GM23248 (cell line): ENCODE results near the gene CRTC3. TPM values are rescaled to one million over a fixed set of nuclear protein-coding genes. Genes with fewer than 3 reads are reported as not detected.
A peak's percentile ranks its signal among the peaks of the same experiment; 100 is the strongest.
"Not testable (repeated sequence)": the region's sequence is repeated elsewhere in the genome, so short reads cannot be mapped to it uniquely, and the experiment has no call there.

Experiments
- DNase-seq: peaks from one replicate; pipeline ENCODE4 v3.0.0-alpha.2; 2015
- H2AFZ ChIP-seq: fragments of 200-600 bp; sonication (generic); 2 replicates; pipeline ENCODE4 v1.6.1; 2016; ENCODE audit warnings: antibody characterized with exemption
- H3F3A ChIP-seq: fragments of 200-600 bp; sonication (generic); 2 replicates; pipeline ENCODE4 v1.6.1; 2016; ENCODE audit warnings: mild to moderate bottlenecking, antibody characterized with exemption, mixed run types; ENCODE audit not compliant: insufficient read depth
- H3K27ac ChIP-seq: fragments of 200-600 bp; sonication (generic); 2 replicates; pipeline ENCODE4 v1.5.1; 2016; ENCODE audit warnings: mild to moderate bottlenecking
- H3K27me3 ChIP-seq: fragments of 200-600 bp; sonication (generic); replicated peaks from 2 replicates; pipeline ENCODE4 v1.6.1; 2016; ENCODE audit warnings: mild to moderate bottlenecking; ENCODE audit not compliant: insufficient read depth
- H3K36me3 ChIP-seq: fragments of 200-600 bp; sonication (generic); 2 replicates; pipeline ENCODE4 v1.6.1; 2016; ENCODE audit warnings: low read depth, mild to moderate bottlenecking
- H3K4me1 ChIP-seq: fragments of 200-600 bp; sonication (generic); 2 replicates; pipeline ENCODE4 v1.6.1; 2016; ENCODE audit warnings: mild to moderate bottlenecking; ENCODE audit not compliant: insufficient read depth
- H3K4me2 ChIP-seq: fragments of 200-600 bp; sonication (generic); one replicate; pipeline ENCODE4 v1.6.1; 2016; ENCODE audit warnings: mild to moderate bottlenecking; ENCODE audit not compliant: unreplicated experiment
- H3K4me3 ChIP-seq: fragments of 200-600 bp; sonication (generic); 2 replicates; pipeline ENCODE4 v1.5.1; 2016; ENCODE audit warnings: mild to moderate bottlenecking
- H3K79me2 ChIP-seq: fragments of 200-600 bp; sonication (generic); 2 replicates; pipeline ENCODE4 v1.6.1; 2016; ENCODE audit warnings: mild to moderate bottlenecking; ENCODE audit not compliant: insufficient read depth
- H3K9ac ChIP-seq: fragments of 200-600 bp; sonication (generic); 2 replicates; pipeline ENCODE4 v1.6.1; 2016; ENCODE audit warnings: mild to moderate bottlenecking
- H3K9me2 ChIP-seq: fragments of 200-600 bp; sonication (generic); 2 replicates; pipeline ENCODE4 v1.6.1; 2016; ENCODE audit warnings: mixed run types, mild to moderate bottlenecking, moderate library complexity; ENCODE audit not compliant: insufficient read depth
- H3K9me3 ChIP-seq: fragments of 200-600 bp; sonication (generic); one replicate; pipeline ENCODE4 v1.6.1; 2017; ENCODE audit warnings: low read depth
- H4K20me1 ChIP-seq: fragments of 200-600 bp; sonication (generic); 2 replicates; pipeline ENCODE4 v1.6.0; 2016; ENCODE audit not compliant: insufficient read depth
- EZH2 ChIP-seq: fragments of 200-600 bp; sonication (generic); IDR thresholded peaks from 2 replicates; pipeline ENCODE4 v1.6.1; 2018; ENCODE audit warnings: antibody characterized with exemption, mild to moderate bottlenecking; ENCODE audit not compliant: insufficient read depth, poor library complexity, severe bottlenecking
- EZH2phosphoT487 ChIP-seq: fragments of 200-600 bp; sonication (generic); IDR thresholded peaks from 2 replicates; pipeline ENCODE4 v1.6.1; 2018; ENCODE audit warnings: antibody characterized with exemption, moderate library complexity, mild to moderate bottlenecking, low read depth; ENCODE audit not compliant: insufficient read depth
- WGBS, 2 experiments: methylation state at CpG; one replicate each; pipeline ENCODE4 v1.1.6; 2015 to 2017; ENCODE audit warnings: low lambda C conversion rate in 2 of 2, low coverage in 1 of 2; ENCODE audit errors: missing lambda C conversion rate in 2 of 2; 5-methylcytosine and 5-hydroxymethylcytosine counted together
- in situ Hi-C: fragments of 300-500 bp; cut with MboI; formaldehyde crosslinking; loops from 2 replicates; pipeline ENCODE4 v1.15.0; 2020
- polyA plus RNA-seq: library from polyadenylated mRNA; unstranded; fragments of >200 nt; fragmentation: Nextera tagmentation; extraction: Ambion mirVana; gene quantifications from 2 replicates; pipeline ENCODE4 v1.2.1, GENCODE V29; 2016
- total RNA-seq: library from RNA; depleted of rRNA; stranded (reverse); fragments of >200 nt; shearing (Covaris generic); gene quantifications from 2 replicates; pipeline ENCODE4 v1.2.3, GENCODE V29; 2014

CRTC3 gene
- total and polyA plus RNA-seq, 2 experiments from 2014 or later: 18.1 to 18.6 TPM

DNA sequence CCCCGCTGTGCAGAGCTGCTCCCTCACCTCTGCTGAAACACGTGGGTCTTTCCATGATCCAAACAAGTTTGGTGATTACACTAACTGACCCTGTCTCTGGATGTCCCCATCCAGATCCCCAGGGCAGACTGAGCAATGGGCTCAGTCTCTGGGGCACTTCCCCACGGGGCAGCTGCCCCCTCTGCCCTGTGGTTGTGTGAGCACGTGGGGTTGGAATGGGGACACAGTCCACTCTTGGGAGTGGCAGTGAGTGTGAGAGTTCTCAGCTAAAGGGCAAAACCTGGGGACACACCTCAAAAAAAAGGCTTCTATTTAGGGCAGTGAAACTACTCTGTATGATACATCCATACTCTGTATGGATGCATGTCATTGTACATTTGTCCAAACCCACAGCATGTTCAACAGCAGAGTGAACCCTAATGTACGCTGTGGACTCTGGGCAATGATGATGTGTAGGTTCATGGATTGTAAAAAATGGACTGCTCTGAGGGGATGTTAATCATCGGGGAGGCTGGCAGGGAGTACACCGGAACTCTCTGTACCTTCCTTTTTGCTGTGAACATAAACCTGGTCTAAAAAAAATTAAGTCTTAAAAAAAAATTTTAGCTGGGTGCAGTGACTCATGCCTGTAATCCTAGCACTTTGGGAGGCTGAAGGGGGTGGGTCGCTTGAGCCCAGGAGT is 137.5 kb downstream of the CRTC3 start:
- 72 to 83% methylated on average over 8 of the region's 8 CpGs for WGBS, 2 experiments
- H3K9ac ChIP-seq: no peak overlapping the region

GRCh38 chr15:90667755-90668345 is 138.1 kb downstream of the CRTC3 start:
- H3K4me2 ChIP-seq, H3K27ac ChIP-seq, in situ Hi-C loops, DNase-seq, H3K27me3 ChIP-seq, H3F3A ChIP-seq, H3K9me2 ChIP-seq, H2AFZ ChIP-seq, H3K36me3 ChIP-seq, H3K4me3 ChIP-seq, H4K20me1 ChIP-seq, H3K9me3 ChIP-seq, H3K9ac ChIP-seq, H3K79me2 ChIP-seq: not testable (repeated sequence)
- WGBS, 2 experiments: 89% methylated on average over 7 of the region's 7 CpGs
- H3K4me1 ChIP-seq: peaks cover 13% of the 10 kb centered on the region; the same call in 1 of the 2 replicates

More for the DNA sequence above, 137.5 kb downstream of the CRTC3 start:
- DNase-seq: peak; percentile 21
- Histone ChIP-seq H3K27me3 (no peaks in the 10 kb centered on the region), H3K79me2 (peaks cover 10% of the 10 kb centered on the region; the same call in 1 of the 2 replicates), H3K4me3 (no peak overlapping the region), H3F3A (peaks cover 7% of the 10 kb centered on the region), H3K9me2 (no peaks in the 10 kb centered on the region), H3K4me1 (peaks cover 13% of the 10 kb centered on the region; the same call in 1 of the 2 replicates), H3K9me3 (no peaks in the 10 kb centered on the region), H3K4me2 (no peak overlapping the region), H4K20me1 (no peaks in the 10 kb centered on the region), H3K36me3 (no peaks in the 10 kb centered on the region), H3K27ac (no peak overlapping the region), H2AFZ (peak overlapping the region; percentile 33; the same call in 1 of the 2 replicates)
- TF ChIP-seq EZH2phosphoT487 (no peak), EZH2 (no peak)
- in situ Hi-C loops: no loop called here

- H3K9ac ChIP-seq, H3K79me2 ChIP-seq, H3F3A ChIP-seq: not testable (repeated sequence)
Observed at GRCh38 chr15:90670631-90671030, 140.9 kb downstream of the CRTC3 start.

GRCh38 chr15:90671216-90671615 is 141.5 kb downstream of the CRTC3 start:
- no peaks in the 10 kb centered on the region for H3K27me3 ChIP-seq
- H4K20me1 ChIP-seq: no peaks in the 10 kb centered on the region
- no peak overlapping the region for H3K27ac ChIP-seq
- 88 to 89% methylated on average over 4 of the region's 4 CpGs for WGBS, 2 experiments
- no peaks in the 10 kb centered on the region for H3K36me3 ChIP-seq
- no peaks in the 10 kb centered on the region for H3K9me3 ChIP-seq
- no peaks in the 10 kb centered on the region for H3F3A ChIP-seq
- H3K4me3 ChIP-seq: no peak overlapping the region
- DNase-seq: no peak
- H2AFZ ChIP-seq: no peak overlapping the region
- H3K4me2 ChIP-seq: no peak overlapping the region
- H3K4me1 ChIP-seq: peaks cover 7% of the 10 kb centered on the region; the same call in 1 of the 2 replicates
- in situ Hi-C loops: no loop called here
- H3K9me2 ChIP-seq: no peaks in the 10 kb centered on the region
- no peaks in the 10 kb centered on the region for H3K79me2 ChIP-seq
- H3K9ac ChIP-seq: no peak overlapping the region
- TF ChIP-seq EZH2 (no peak), EZH2phosphoT487 (no peak)

More at GRCh38 chr15:90670631-90671030, 140.9 kb downstream of the CRTC3 start:
- H3K4me3 ChIP-seq, H2AFZ ChIP-seq, H4K20me1 ChIP-seq, H3K27ac ChIP-seq, H3K36me3 ChIP-seq, DNase-seq, H3K9me2 ChIP-seq, H3K4me2 ChIP-seq, H3K9me3 ChIP-seq, in situ Hi-C loops, H3K27me3 ChIP-seq, H3K4me1 ChIP-seq: not testable (repeated sequence)
- 94 to 95% methylated on average over 8 of the region's 8 CpGs for WGBS, 2 experiments

- H3K4me3 ChIP-seq, H3K9ac ChIP-seq, H4K20me1 ChIP-seq, H3K9me3 ChIP-seq, H3K27me3 ChIP-seq, H3K79me2 ChIP-seq, H3K4me2 ChIP-seq, H3F3A ChIP-seq, H3K27ac ChIP-seq, H2AFZ ChIP-seq, H3K36me3 ChIP-seq, DNase-seq, H3K9me2 ChIP-seq, H3K4me1 ChIP-seq, in situ Hi-C loops: not testable (repeated sequence)
- WGBS, 2 experiments: 95% methylated on average over 9 to 10 of the region's 10 CpGs
Observed at GRCh38 chr15:90673357-90673756, 143.6 kb downstream of the CRTC3 start.
